HepG2 (cell line): ENCODE data around the gene P2RY11. TPM values are rescaled to one million over a fixed set of nuclear protein-coding genes. Genes with fewer than 3 reads are reported as not detected.

Source experiments
- ATAC-seq: fragments of 200-7000 bp; cut with Tn5 transposase; 3 replicates; pipeline ENCODE4 v1.9.1; 2020; ENCODE audit warnings: mild to moderate bottlenecking, moderate library complexity
- BruUV-seq: library from RNA; stranded (reverse); fragments of 400-500 nt; replicated peaks from 2 replicates; lab custom pipeline; 2021; lab: Mats Ljungman, UMichigan
- CTCF ChIA-PET: fragments of 300-600 bp; formaldehyde crosslinking; extraction: SDS; loops from one replicate; lab custom pipeline; 2021; ENCODE audit warnings: low total read pairs, inconsistent platforms, low intra/inter-chr PET ratio; lab: Yijun Ruan, JAX
- POLR2A ChIA-PET: fragments of 350-600 bp; sonication (Branson Sonifier 250); formaldehyde crosslinking; loops from one replicate; lab custom pipeline; 2020; ENCODE audit warnings: antibody characterized with exemption, inconsistent platforms; lab: Yijun Ruan, JAX
- DNase-seq: peaks from one replicate; pipeline ENCODE4 v3.0.0-alpha.2; 2015; ENCODE audit warnings: low spot score
- FAIRE-seq: peaks from 3 replicates; lab custom pipeline; 2011; peaks lifted over from hg19 to GRCh38; lab: Jason Lieb, UNC
- H2AFZ ChIP-seq: one replicate; pipeline ENCODE4 v1.6.1; 2011; ENCODE audit warnings: low read length, inconsistent platforms
- H3K27ac ChIP-seq: fragments of 300-600 bp; 3 replicates; pipeline ENCODE4 v1.8.0; 2011; ENCODE audit warnings: mixed run types, mild to moderate bottlenecking, mixed read lengths, low read length, inconsistent platforms; ENCODE audit not compliant: insufficient read depth; ENCODE audit errors: extremely low read length
- H3K27me3 ChIP-seq, 2 experiments: fragments of 200-600 bp in 1 of 2; 2 replicates in 1 of 2; 3 replicates in 1 of 2; pipeline versions ENCODE4 v1.6.0 to v1.8.0; 2011; ENCODE audit warnings: low read length in 2 of 2, mild to moderate bottlenecking in 2 of 2, moderate library complexity in 2 of 2, inconsistent platforms in 1 of 2; ENCODE audit not compliant: insufficient read depth in 2 of 2, control insufficient read depth in 1 of 2
- H3K36me3 ChIP-seq, 2 experiments: fragments of 200-600 bp in 1 of 2; replicated peaks in 1 of 2; 2 replicates in 1 of 2; 3 replicates in 1 of 2; pipeline versions ENCODE4 v1.5.1 to v1.8.0; 2011; ENCODE audit warnings: low read length in 2 of 2, inconsistent platforms in 1 of 2; ENCODE audit not compliant: insufficient read depth in 2 of 2, control insufficient read depth in 1 of 2
- H3K4me1 ChIP-seq: 2 replicates; pipeline ENCODE4 v1.5.1; 2012; ENCODE audit warnings: low read length, inconsistent platforms; ENCODE audit not compliant: insufficient read depth
- H3K4me2 ChIP-seq: 2 replicates; pipeline ENCODE4 v1.6.0; 2011; ENCODE audit warnings: low read depth, low read length, inconsistent platforms
- H3K4me3 ChIP-seq, 3 experiments: fragments of 200-600 bp in 1 of 3; sonication (generic), shearing (Covaris generic) in 1 of 3; replicated peaks in 1 of 3; 2 replicates each; pipeline ENCODE4 v1.5.1; 2011 to 2016; ENCODE audit warnings: low read length in 3 of 3, inconsistent platforms in 2 of 3, low read depth in 2 of 3, mild to moderate bottlenecking in 2 of 3, control low read depth in 1 of 3, mixed read lengths in 1 of 3; ENCODE audit not compliant: insufficient read depth in 1 of 3
- H3K79me2 ChIP-seq: one replicate; pipeline ENCODE4 v1.6.1; 2011; ENCODE audit warnings: low read length, inconsistent platforms; ENCODE audit not compliant: insufficient read depth
- H3K9ac ChIP-seq: 2 replicates; pipeline ENCODE4 v1.6.0; 2011; ENCODE audit warnings: mild to moderate bottlenecking, low read depth, low read length, inconsistent platforms; ENCODE audit not compliant: insufficient read depth
- H3K9me3 ChIP-seq: 2 replicates; pipeline ENCODE4 v1.5.1; 2012; ENCODE audit warnings: mild to moderate bottlenecking, low read length
- H4K20me1 ChIP-seq: 2 replicates; pipeline ENCODE4 v1.6.0; 2011; ENCODE audit warnings: inconsistent platforms, mild to moderate bottlenecking, low read length, moderate library complexity; ENCODE audit not compliant: insufficient read depth
- ELF3 ChIP-seq: IDR thresholded peaks from 2 replicates; pipeline ENCODE4 v1.6.1; 2016; ENCODE audit warnings: missing genetic modification reagents, missing compliant biosample characterization
- FOSL1 ChIP-seq: sonication (generic); formaldehyde crosslinking; IDR thresholded peaks from 2 replicates; pipeline ENCODE4 v1.9.0; 2021; ENCODE audit warnings: missing genetic modification reagents, borderline replicate concordance
- GABPB1 ChIP-seq: IDR thresholded peaks from 2 replicates; pipeline ENCODE4 v1.6.1; 2016; ENCODE audit warnings: mild to moderate bottlenecking, missing genetic modification reagents, moderate library complexity, missing compliant biosample characterization
- HBP1 ChIP-seq: IDR thresholded peaks from 2 replicates; pipeline ENCODE4 v1.6.1; 2016; ENCODE audit warnings: low read depth, control low read depth
- ISL2 ChIP-seq: sonication (generic); formaldehyde crosslinking; IDR thresholded peaks from 2 replicates; pipeline ENCODE4 v1.5.0; 2020; ENCODE audit warnings: missing genetic modification reagents
- MIER3 ChIP-seq: IDR thresholded peaks from 2 replicates; pipeline ENCODE4 v1.6.1; 2016; ENCODE audit warnings: missing compliant biosample characterization, borderline replicate concordance
- NPAS2 ChIP-seq: sonication (generic); formaldehyde crosslinking; IDR thresholded peaks from 2 replicates; pipeline ENCODE4 v1.8.0; 2022; ENCODE audit warnings: mild to moderate bottlenecking, missing genetic modification reagents, borderline replicate concordance
- SPEN ChIP-seq: sonication (generic); formaldehyde crosslinking; IDR thresholded peaks from 2 replicates; pipeline ENCODE4 v1.5.1; 2020; ENCODE audit warnings: low read depth, mild to moderate bottlenecking, missing genetic modification reagents
- TCF12 ChIP-seq, 2 experiments: fragments of 450-650 bp in 1 of 2; sonication (generic) in 1 of 2; formaldehyde crosslinking in 1 of 2; IDR thresholded peaks; 2 replicates each; pipeline versions ENCODE4 v1.6.1 to v1.8.0; 2017 to 2022; ENCODE audit warnings: antibody characterized with exemption in 1 of 2, mild to moderate bottlenecking in 1 of 2, missing genetic modification reagents in 1 of 2, moderate library complexity in 1 of 2
- TEAD3 ChIP-seq: optimal IDR thresholded peaks from 2 replicates; pipeline ENCODE3; 2016; ENCODE audit warnings: borderline replicate concordance
- TERF1 ChIP-seq: sonication (generic); formaldehyde crosslinking; IDR thresholded peaks from 2 replicates; pipeline ENCODE4 v1.8.0; 2022; ENCODE audit warnings: mild to moderate bottlenecking, missing genetic modification reagents, moderate library complexity
- TRIM24 ChIP-seq: sonication (generic); formaldehyde crosslinking; IDR thresholded peaks from 2 replicates; pipeline ENCODE4 v1.8.0; 2022; ENCODE audit warnings: mild to moderate bottlenecking, missing genetic modification reagents
- ZBTB34 ChIP-seq: sonication (generic); formaldehyde crosslinking; IDR thresholded peaks from 2 replicates; pipeline ENCODE4 v1.8.0; 2022; ENCODE audit warnings: mild to moderate bottlenecking, missing genetic modification reagents
- WGBS: methylation state at CpG from one replicate; pipeline ENCODE4 v1.1.6; 2017; ENCODE audit warnings: low lambda C conversion rate; 5-methylcytosine and 5-hydroxymethylcytosine counted together
- in situ Hi-C: cut with HindIII; loops from 2 replicates; pipeline ENCODE4 v1.10.0; 2017; ENCODE audit warnings: low pct_unique_long_range_greater_than_20kb; ENCODE audit not compliant: extremely low pct_ligation_motif_present
- intact Hi-C: fragments of 100-400 bp; cut with micrococcal nuclease; formaldehyde crosslinking; loops from one replicate; pipeline ENCODE4 v1.10.0; 2022; ENCODE audit not compliant: unreplicated experiment
- polyA plus RNA-seq, 8 experiments: library from polyadenylated mRNA; depleted of rRNA in 3 of 8; stranded (reverse) in 7 of 8; unstranded in 1 of 8; fragments of >200 nt; fragmentation: Illumina TruSeq in 4 of 8; extraction: Trizol in 4 of 8; gene quantifications; 2 replicates each; pipeline versions ENCODE4 v1.2.1 to v1.2.3, GENCODE V29; 2011 to 2016; ENCODE audit warnings: low read depth in 4 of 8, missing spikeins in 1 of 8, mixed read lengths in 1 of 8; ENCODE audit not compliant: insufficient read depth in 1 of 8
- total RNA-seq, 5 experiments: library from RNA; depleted of rRNA; stranded (reverse); fragments of >200 nt; fragmentation: Illumina TruSeq; extraction: Trizol; gene quantifications; 2 replicates each; pipeline ENCODE4 v1.2.3, GENCODE V29; 2016; ENCODE audit warnings: low read depth in 1 of 5
- TF ChIP-seq, protein P1 (sequence below): sonication (generic); formaldehyde crosslinking; IDR thresholded peaks from 2 replicates; pipeline ENCODE4 v1.8.1; 2022; ENCODE audit warnings: low read depth, mild to moderate bottlenecking, missing genetic modification reagents

P2RY11 gene
- total and polyA plus RNA-seq, 2 of the 13 experiments (the other 11 are each of a cell fraction or from before 2014, with no cell fraction given): 4.0 to 7.8 TPM

GRCh38 chr19:10145031-10145430 is 33.5 kb downstream of the P2RY11 start:
- POLR2A ChIA-PET: no interaction called here
- Histone ChIP-seq H3K4me1 (no peaks in the 10 kb centered on the region), H3K9ac (no peak overlapping the region)
- FAIRE-seq: no peak
- in situ Hi-C loops: no loop called here
- BruUV-seq: no TSS peak
- TF ChIP-seq ISL2 (CRISPR knock-in tag): no peak
- no peak for TF ChIP-seq TRIM24 (CRISPR knock-in tag)
- TF ChIP-seq TERF1 (CRISPR knock-in tag): no peak
- TF ChIP-seq TCF12 (IDR thresholded peaks at IDR 0.05): no peak
- TF ChIP-seq TCF12 (CRISPR knock-in tag; IDR thresholded peaks at IDR 0.05): no peak
- TF ChIP-seq MIER3 (CRISPR knock-in tag): no peak
- TF ChIP-seq FOSL1 (CRISPR knock-in tag): no peak
- no peak for TF ChIP-seq TEAD3 (CRISPR knock-in tag)
- TF ChIP-seq ELF3 (CRISPR knock-in tag): no peak
- no peak for TF ChIP-seq SPEN (CRISPR knock-in tag)
- no peak for TF ChIP-seq HBP1
- no peak for TF ChIP-seq GABPB1 (CRISPR knock-in tag)
- no peak for TF ChIP-seq ZBTB34 (CRISPR knock-in tag)
- TF ChIP-seq, protein P1, sequence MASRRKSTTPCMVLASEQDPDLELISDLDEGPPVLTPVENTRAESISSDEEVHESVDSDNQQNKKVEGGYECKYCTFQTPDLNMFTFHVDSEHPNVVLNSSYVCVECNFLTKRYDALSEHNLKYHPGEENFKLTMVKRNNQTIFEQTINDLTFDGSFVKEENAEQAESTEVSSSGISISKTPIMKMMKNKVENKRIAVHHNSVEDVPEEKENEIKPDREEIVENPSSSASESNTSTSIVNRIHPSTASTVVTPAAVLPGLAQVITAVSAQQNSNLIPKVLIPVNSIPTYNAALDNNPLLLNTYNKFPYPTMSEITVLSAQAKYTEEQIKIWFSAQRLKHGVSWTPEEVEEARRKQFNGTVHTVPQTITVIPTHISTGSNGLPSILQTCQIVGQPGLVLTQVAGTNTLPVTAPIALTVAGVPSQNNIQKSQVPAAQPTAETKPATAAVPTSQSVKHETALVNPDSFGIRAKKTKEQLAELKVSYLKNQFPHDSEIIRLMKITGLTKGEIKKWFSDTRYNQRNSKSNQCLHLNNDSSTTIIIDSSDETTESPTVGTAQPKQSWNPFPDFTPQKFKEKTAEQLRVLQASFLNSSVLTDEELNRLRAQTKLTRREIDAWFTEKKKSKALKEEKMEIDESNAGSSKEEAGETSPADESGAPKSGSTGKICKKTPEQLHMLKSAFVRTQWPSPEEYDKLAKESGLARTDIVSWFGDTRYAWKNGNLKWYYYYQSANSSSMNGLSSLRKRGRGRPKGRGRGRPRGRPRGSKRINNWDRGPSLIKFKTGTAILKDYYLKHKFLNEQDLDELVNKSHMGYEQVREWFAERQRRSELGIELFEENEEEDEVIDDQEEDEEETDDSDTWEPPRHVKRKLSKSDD: no peak
- TF ChIP-seq NPAS2 (CRISPR knock-in tag): no peak
- TF ChIP-seq, all 625 proteins: peak for 0
- intact Hi-C loops: no loop called here
- Histone ChIP-seq H3K27me3 (no peaks in the 10 kb centered on the region), H3K4me3 (no peak overlapping the region), H2AFZ (no peak overlapping the region), H3K9me3 (no peaks in the 10 kb centered on the region), H3K27ac (no peak overlapping the region), H3K36me3 (peaks cover 34 to 82% of the 10 kb centered on the region in 2 experiments), H3K4me2 (no peak overlapping the region), H3K79me2 (no peaks in the 10 kb centered on the region), H4K20me1 (no peaks in the 10 kb centered on the region)
- DNase-seq: no peak
- CTCF ChIA-PET: no interaction called here
- 96% methylated on average over 5 of the region's 10 CpGs for WGBS
- ATAC-seq: no peak
